ENCODE results near the gene AP1M1.

The AP1M1 gene

GRCh38 chr19:16226184-16226591, 28.5 kb downstream of the AP1M1 start:
- no peak for TF ChIP-seq CTCF (IDR thresholded peaks at IDR 0.05; ENCODE audit: borderline replicate concordance, insufficient read depth, low read depth, low read length)

GRCh38 chr19:16226878-16227836, 29.4 kb downstream of the AP1M1 start:
- no peak for TF ChIP-seq CTCF (IDR thresholded peaks at IDR 0.05; ENCODE audit: borderline replicate concordance, insufficient read depth, low read depth, low read length)
- H3K4me3 ChIP-seq (ENCODE audit: low read depth, low read length) = no peak overlapping the region

More at GRCh38 chr19:16226184-16226591, 28.5 kb downstream of the AP1M1 start:
- H3K4me3 ChIP-seq (ENCODE audit: low read depth, low read length) = no peak overlapping the region

GRCh38 chr19:16227837-16228636, 30.3 kb downstream of the AP1M1 start:
- H3K4me3 ChIP-seq (ENCODE audit: low read depth, low read length) = no peak overlapping the region
- no peak for TF ChIP-seq CTCF (IDR thresholded peaks at IDR 0.05; ENCODE audit: borderline replicate concordance, insufficient read depth, low read depth, low read length)

- no peak for TF ChIP-seq CTCF (IDR thresholded peaks at IDR 0.05; ENCODE audit: borderline replicate concordance, insufficient read depth, low read depth, low read length)
These were observed 31.1 kb downstream of the AP1M1 start for GRCh38 chr19:16228637-16229321.

GRCh38 chr19:16229322-16229641, 31.6 kb downstream of the AP1M1 start:
- no peak overlapping the region for H3K4me3 ChIP-seq (ENCODE audit: low read depth, low read length)
- TF ChIP-seq CTCF (IDR thresholded peaks at IDR 0.05; ENCODE audit: borderline replicate concordance, insufficient read depth, low read depth, low read length) = no peak

More at GRCh38 chr19:16228637-16229321, 31.1 kb downstream of the AP1M1 start:
- no peak overlapping the region for H3K4me3 ChIP-seq (ENCODE audit: low read depth, low read length)

- TF ChIP-seq CTCF (IDR thresholded peaks at IDR 0.05; ENCODE audit: borderline replicate concordance, insufficient read depth, low read depth, low read length) = no peak
- no peak overlapping the region for H3K4me3 ChIP-seq (ENCODE audit: low read depth, low read length)
These were observed 34.4 kb downstream of the AP1M1 start for GRCh38 chr19:16232127-16232526.

Data from GM12875 (cell line).